ENCODE results near the gene KCNE5. TPM values are rescaled to one million over a fixed set of nuclear protein-coding genes. Genes with fewer than 3 reads are reported as not detected.

KCNE5 gene
- polyA plus RNA-seq, 1 donor (not counting 4 experiments of a cell fraction or from before 2014, with no cell fraction given), result 0.46 TPM

DNA sequence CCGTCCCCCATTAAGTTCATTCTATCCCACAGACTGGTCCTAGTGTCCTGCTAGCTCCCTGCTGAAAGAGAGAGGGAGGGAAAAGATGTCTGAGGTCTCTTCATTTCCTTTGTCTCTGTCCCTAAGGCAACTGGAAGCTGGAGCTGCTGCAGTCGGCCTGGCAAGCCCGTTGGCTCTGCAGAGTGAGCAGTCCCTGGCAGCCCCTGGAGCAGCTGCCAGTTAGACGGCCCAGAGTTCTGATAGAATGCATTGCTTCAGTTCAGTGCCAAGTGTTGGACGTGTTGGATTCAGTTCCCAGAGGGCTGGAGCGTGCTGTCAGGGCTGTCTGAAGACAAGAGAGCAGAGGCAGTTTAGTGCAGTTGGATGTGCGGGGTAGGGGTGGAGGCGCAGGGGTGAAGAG lies 975 bp downstream of the KCNE5 start:
- Histone ChIP-seq H3K9me3 (ENCODE audit: control insufficient read depth, low read depth, low read length) (no peaks in the 10 kb centered on the region), H3K27ac (ENCODE audit: control insufficient read depth, insufficient read depth, low read length) (no peak overlapping the region), H4K20me1 (ENCODE audit: control insufficient read depth, extremely low read depth, insufficient read depth, low read length) (no peaks in the 10 kb centered on the region), H3K4me2 (ENCODE audit: control insufficient read depth, extremely low read depth, insufficient read depth, low read depth, low read length) (no peak overlapping the region), H3K4me1 (ENCODE audit: control insufficient read depth, extremely low read depth, insufficient read depth, low read length) (no peaks in the 10 kb centered on the region), H2AFZ (ENCODE audit: control insufficient read depth, low read length) (no peak overlapping the region), H3K27me3 (ENCODE audit: control insufficient read depth, extremely low read depth, insufficient read depth, low read length) (peaks cover 4% of the 10 kb centered on the region), H3K9me1 (ENCODE audit: control insufficient read depth, extremely low read depth, insufficient read depth, low read length) (no peaks in the 10 kb centered on the region), H3K4me3 (ENCODE audit: control insufficient read depth in 2 of 3, extremely low read depth in 1 of 3, insufficient read depth in 2 of 3, low read depth in 1 of 3, low read length in 3 of 3) (no peak overlapping the region), H3K9ac (ENCODE audit: control insufficient read depth, extremely low read depth, insufficient read depth, low read length) (no peak overlapping the region), H3K79me2 (ENCODE audit: control insufficient read depth, insufficient read depth, low read length) (no peaks in the 10 kb centered on the region), H3K36me3 (ENCODE audit: control insufficient read depth in 2 of 2, extremely low read depth in 1 of 2, insufficient read depth in 2 of 2, low read length in 2 of 2) (no peaks in the 10 kb centered on the region)
- dilution Hi-C loops (cut with MboI; ENCODE audit: extremely low pct_ligation_motif_present, low sequenced_read_pairs), result no loop called here
- DNase-seq (ENCODE audit: low read depth, low spot score) (no peak), FAIRE-seq (no peak)
- TF ChIP-seq EZH2 (IDR thresholded peaks at IDR 0.05; ENCODE audit: low read length), result no peak
- TF ChIP-seq, protein P1, sequence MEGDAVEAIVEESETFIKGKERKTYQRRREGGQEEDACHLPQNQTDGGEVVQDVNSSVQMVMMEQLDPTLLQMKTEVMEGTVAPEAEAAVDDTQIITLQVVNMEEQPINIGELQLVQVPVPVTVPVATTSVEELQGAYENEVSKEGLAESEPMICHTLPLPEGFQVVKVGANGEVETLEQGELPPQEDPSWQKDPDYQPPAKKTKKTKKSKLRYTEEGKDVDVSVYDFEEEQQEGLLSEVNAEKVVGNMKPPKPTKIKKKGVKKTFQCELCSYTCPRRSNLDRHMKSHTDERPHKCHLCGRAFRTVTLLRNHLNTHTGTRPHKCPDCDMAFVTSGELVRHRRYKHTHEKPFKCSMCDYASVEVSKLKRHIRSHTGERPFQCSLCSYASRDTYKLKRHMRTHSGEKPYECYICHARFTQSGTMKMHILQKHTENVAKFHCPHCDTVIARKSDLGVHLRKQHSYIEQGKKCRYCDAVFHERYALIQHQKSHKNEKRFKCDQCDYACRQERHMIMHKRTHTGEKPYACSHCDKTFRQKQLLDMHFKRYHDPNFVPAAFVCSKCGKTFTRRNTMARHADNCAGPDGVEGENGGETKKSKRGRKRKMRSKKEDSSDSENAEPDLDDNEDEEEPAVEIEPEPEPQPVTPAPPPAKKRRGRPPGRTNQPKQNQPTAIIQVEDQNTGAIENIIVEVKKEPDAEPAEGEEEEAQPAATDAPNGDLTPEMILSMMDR (optimal IDR thresholded peaks at IDR 0.05 in 1 of 3, IDR thresholded peaks at IDR 0.05 in 1 of 3, conservative IDR thresholded peaks at IDR 0.05 in 1 of 3; ENCODE audit: extremely low read depth in 1 of 3, insufficient read depth in 2 of 3, low read length in 3 of 3), result no peak

DNA sequence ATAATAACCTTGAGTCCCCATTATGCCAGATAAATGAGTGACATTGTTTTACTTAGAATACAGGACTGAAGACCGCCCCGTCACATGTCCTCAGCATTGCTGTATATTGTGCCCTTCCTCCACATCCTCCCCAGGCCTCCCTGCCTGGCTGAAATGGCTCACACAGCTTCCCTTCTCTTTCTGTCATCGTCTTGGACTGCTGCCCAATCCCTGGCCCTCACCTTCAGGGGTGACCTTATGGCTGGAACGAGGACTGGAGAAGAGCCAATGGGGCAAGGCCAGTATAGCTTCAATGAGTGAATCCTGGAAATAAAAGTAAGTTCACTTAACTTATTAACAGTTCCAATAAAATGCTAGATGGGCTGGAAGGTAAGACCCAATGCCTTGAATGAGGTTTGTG lies 2.7 kb downstream of the KCNE5 start:
- H3K27ac ChIP-seq (ENCODE audit: control insufficient read depth, insufficient read depth, low read length), result no peak overlapping the region
- DNase-seq (ENCODE audit: low read depth, low spot score) (no peak), FAIRE-seq (no peak)
- no peak overlapping the region for H3K9ac ChIP-seq (ENCODE audit: control insufficient read depth, extremely low read depth, insufficient read depth, low read length)
- peaks cover 2% of the 10 kb centered on the region for H3K27me3 ChIP-seq (ENCODE audit: control insufficient read depth, extremely low read depth, insufficient read depth, low read length)
- no peak overlapping the region for H3K4me3 ChIP-seq (ENCODE audit: control insufficient read depth in 2 of 3, extremely low read depth in 1 of 3, insufficient read depth in 2 of 3, low read depth in 1 of 3, low read length in 3 of 3)
- H3K79me2 ChIP-seq (ENCODE audit: control insufficient read depth, insufficient read depth, low read length), result no peaks in the 10 kb centered on the region
- H4K20me1 ChIP-seq (ENCODE audit: control insufficient read depth, extremely low read depth, insufficient read depth, low read length), result no peaks in the 10 kb centered on the region
- H2AFZ ChIP-seq (ENCODE audit: control insufficient read depth, low read length), result no peak overlapping the region
- no peaks in the 10 kb centered on the region for H3K9me1 ChIP-seq (ENCODE audit: control insufficient read depth, extremely low read depth, insufficient read depth, low read length)
- TF ChIP-seq, protein P1 (optimal IDR thresholded peaks at IDR 0.05 in 1 of 3, IDR thresholded peaks at IDR 0.05 in 1 of 3, conservative IDR thresholded peaks at IDR 0.05 in 1 of 3; ENCODE audit: extremely low read depth in 1 of 3, insufficient read depth in 2 of 3, low read length in 3 of 3), result no peak
- no peak for TF ChIP-seq EZH2 (IDR thresholded peaks at IDR 0.05; ENCODE audit: low read length)
- H3K4me2 ChIP-seq (ENCODE audit: control insufficient read depth, extremely low read depth, insufficient read depth, low read depth, low read length), result no peak overlapping the region
- dilution Hi-C loops (cut with MboI; ENCODE audit: extremely low pct_ligation_motif_present, low sequenced_read_pairs), result no loop called here
- no peaks in the 10 kb centered on the region for H3K4me1 ChIP-seq (ENCODE audit: control insufficient read depth, extremely low read depth, insufficient read depth, low read length)
- H3K36me3 ChIP-seq (ENCODE audit: control insufficient read depth in 2 of 2, extremely low read depth in 1 of 2, insufficient read depth in 2 of 2, low read length in 2 of 2), result no peaks in the 10 kb centered on the region
- H3K9me3 ChIP-seq (ENCODE audit: control insufficient read depth, low read depth, low read length), result no peaks in the 10 kb centered on the region
